ENCODE measurements around the gene FRAT2.

DNA sequence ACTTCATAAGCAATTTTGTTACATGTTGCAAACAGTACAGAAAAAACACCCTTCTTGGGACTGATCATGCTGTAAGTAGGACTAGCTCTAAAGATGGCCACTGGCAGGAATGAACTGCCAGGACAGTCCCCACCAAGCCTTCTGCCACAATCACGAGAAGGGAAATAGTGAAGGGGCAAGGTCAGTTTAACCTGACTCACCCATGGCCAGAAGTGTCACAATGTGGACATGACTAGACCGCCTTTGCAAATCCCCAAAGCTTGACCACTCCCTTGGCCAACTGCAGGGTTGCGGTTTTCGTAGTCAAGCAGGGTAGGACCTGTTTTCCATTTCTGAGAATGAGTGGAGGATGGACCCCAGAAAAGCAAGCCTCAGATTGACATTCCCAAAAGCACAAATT is 19.4 kb upstream of the FRAT2 start:
- TF ChIP-seq, protein P1, sequence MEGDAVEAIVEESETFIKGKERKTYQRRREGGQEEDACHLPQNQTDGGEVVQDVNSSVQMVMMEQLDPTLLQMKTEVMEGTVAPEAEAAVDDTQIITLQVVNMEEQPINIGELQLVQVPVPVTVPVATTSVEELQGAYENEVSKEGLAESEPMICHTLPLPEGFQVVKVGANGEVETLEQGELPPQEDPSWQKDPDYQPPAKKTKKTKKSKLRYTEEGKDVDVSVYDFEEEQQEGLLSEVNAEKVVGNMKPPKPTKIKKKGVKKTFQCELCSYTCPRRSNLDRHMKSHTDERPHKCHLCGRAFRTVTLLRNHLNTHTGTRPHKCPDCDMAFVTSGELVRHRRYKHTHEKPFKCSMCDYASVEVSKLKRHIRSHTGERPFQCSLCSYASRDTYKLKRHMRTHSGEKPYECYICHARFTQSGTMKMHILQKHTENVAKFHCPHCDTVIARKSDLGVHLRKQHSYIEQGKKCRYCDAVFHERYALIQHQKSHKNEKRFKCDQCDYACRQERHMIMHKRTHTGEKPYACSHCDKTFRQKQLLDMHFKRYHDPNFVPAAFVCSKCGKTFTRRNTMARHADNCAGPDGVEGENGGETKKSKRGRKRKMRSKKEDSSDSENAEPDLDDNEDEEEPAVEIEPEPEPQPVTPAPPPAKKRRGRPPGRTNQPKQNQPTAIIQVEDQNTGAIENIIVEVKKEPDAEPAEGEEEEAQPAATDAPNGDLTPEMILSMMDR (IDR thresholded peaks at IDR 0.05) = no peak
- TF ChIP-seq, protein P2, sequence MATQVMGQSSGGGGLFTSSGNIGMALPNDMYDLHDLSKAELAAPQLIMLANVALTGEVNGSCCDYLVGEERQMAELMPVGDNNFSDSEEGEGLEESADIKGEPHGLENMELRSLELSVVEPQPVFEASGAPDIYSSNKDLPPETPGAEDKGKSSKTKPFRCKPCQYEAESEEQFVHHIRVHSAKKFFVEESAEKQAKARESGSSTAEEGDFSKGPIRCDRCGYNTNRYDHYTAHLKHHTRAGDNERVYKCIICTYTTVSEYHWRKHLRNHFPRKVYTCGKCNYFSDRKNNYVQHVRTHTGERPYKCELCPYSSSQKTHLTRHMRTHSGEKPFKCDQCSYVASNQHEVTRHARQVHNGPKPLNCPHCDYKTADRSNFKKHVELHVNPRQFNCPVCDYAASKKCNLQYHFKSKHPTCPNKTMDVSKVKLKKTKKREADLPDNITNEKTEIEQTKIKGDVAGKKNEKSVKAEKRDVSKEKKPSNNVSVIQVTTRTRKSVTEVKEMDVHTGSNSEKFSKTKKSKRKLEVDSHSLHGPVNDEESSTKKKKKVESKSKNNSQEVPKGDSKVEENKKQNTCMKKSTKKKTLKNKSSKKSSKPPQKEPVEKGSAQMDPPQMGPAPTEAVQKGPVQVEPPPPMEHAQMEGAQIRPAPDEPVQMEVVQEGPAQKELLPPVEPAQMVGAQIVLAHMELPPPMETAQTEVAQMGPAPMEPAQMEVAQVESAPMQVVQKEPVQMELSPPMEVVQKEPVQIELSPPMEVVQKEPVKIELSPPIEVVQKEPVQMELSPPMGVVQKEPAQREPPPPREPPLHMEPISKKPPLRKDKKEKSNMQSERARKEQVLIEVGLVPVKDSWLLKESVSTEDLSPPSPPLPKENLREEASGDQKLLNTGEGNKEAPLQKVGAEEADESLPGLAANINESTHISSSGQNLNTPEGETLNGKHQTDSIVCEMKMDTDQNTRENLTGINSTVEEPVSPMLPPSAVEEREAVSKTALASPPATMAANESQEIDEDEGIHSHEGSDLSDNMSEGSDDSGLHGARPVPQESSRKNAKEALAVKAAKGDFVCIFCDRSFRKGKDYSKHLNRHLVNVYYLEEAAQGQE (IDR thresholded peaks at IDR 0.05; ENCODE audit: insufficient read depth in 1 of 2, low read depth in 2 of 2, low read length in 1 of 2) = no peak
